HEK293 (cell line): ENCODE results near the gene KEL.

Experiments used
- CTCF ChIA-PET: fragments of 350-600 bp; formaldehyde crosslinking; extraction: SDS; loops from one replicate; lab custom pipeline; 2021; ENCODE audit warnings: antibody characterized with exemption; lab: Yijun Ruan, JAX
- POLR2A ChIA-PET: fragments of 300-600 bp; formaldehyde crosslinking; extraction: SDS; loops from one replicate; lab custom pipeline; 2020; ENCODE audit warnings: antibody characterized with exemption, inconsistent platforms; lab: Yijun Ruan, JAX
- H3K27ac ChIP-seq: fragments of 200-500 bp; sonication (Bioruptor generic); 2 replicates; pipeline ENCODE4 v1.5.1; 2014; ENCODE audit warnings: low read depth, low read length, control low read depth, inconsistent platforms; ENCODE audit errors: extremely low read depth
- H3K36me3 ChIP-seq, 2 experiments: fragments of 200-500 bp in 1 of 2; sonication (Bioruptor generic) in 1 of 2; 1 replicate in 1 of 2; 2 replicates in 1 of 2; pipeline ENCODE4 v1.5.1; 2014 to 2017; ENCODE audit warnings: inconsistent platforms in 2 of 2, low read length in 2 of 2; ENCODE audit not compliant: control insufficient read depth in 2 of 2, insufficient read depth in 1 of 2
- H3K4me1 ChIP-seq: fragments of 200-500 bp; sonication (Bioruptor generic); 2 replicates; pipeline ENCODE4 v1.5.1; 2014; ENCODE audit warnings: mild to moderate bottlenecking, low read length, inconsistent platforms; ENCODE audit not compliant: control insufficient read depth, insufficient read depth
- H3K4me3 ChIP-seq: 2 replicates; pipeline ENCODE4 v1.5.1; 2011; ENCODE audit warnings: low read depth, mild to moderate bottlenecking, control low read depth, low read length, moderate library complexity
- H3K9me3 ChIP-seq: fragments of 200-500 bp; sonication (Bioruptor generic); 2 replicates; pipeline ENCODE4 v1.5.1; 2014; ENCODE audit warnings: low read depth, low read length, inconsistent platforms; ENCODE audit not compliant: control insufficient read depth, insufficient read depth
- GLI4 ChIP-seq: fragments of 450-650 bp; formaldehyde crosslinking; IDR thresholded peaks from 2 replicates; pipeline ENCODE4 v1.5.1; 2016; ENCODE audit warnings: missing biosample characterization, missing genetic modification characterization
- GLIS2 ChIP-seq: fragments of 450-650 bp; formaldehyde crosslinking; IDR thresholded peaks from 2 replicates; pipeline ENCODE4 v1.5.1; 2016; ENCODE audit warnings: missing biosample characterization, missing genetic modification characterization
- KLF17 ChIP-seq: fragments of 450-650 bp; formaldehyde crosslinking; IDR thresholded peaks from 2 replicates; pipeline ENCODE4 v1.5.1; 2016; ENCODE audit warnings: missing biosample characterization, missing genetic modification characterization
- OVOL3 ChIP-seq: fragments of 450-650 bp; formaldehyde crosslinking; IDR thresholded peaks from 2 replicates; pipeline ENCODE4 v1.5.1; 2016; ENCODE audit warnings: missing biosample characterization, missing genetic modification characterization
- SETDB1 ChIP-seq: IDR thresholded peaks from one replicate; pipeline ENCODE4 v1.6.1; 2017; ENCODE audit warnings: mild to moderate bottlenecking, low read length, moderate library complexity, mixed read lengths; ENCODE audit not compliant: insufficient read length
- TRIM28 ChIP-seq: IDR thresholded peaks from 2 replicates; pipeline ENCODE4 v1.6.1; 2011; ENCODE audit warnings: low read length, control low read depth, borderline replicate concordance
- ZBTB11 ChIP-seq: fragments of 450-650 bp; formaldehyde crosslinking; conservative IDR thresholded peaks from 2 replicates; pipeline ENCODE4 v1.5.1; 2016; ENCODE audit warnings: low read depth, missing biosample characterization, missing genetic modification characterization
- ZBTB21 ChIP-seq: fragments of 450-650 bp; formaldehyde crosslinking; IDR thresholded peaks from 2 replicates; pipeline ENCODE4 v1.5.1; 2017; ENCODE audit warnings: missing biosample characterization, missing genetic modification characterization
- ZBTB44 ChIP-seq: fragments of 450-650 bp; IDR thresholded peaks from 2 replicates; pipeline ENCODE4 v1.5.1; 2018; ENCODE audit warnings: missing biosample characterization, mild to moderate bottlenecking, missing genetic modification characterization
- ZBTB49 ChIP-seq: fragments of 450-650 bp; formaldehyde crosslinking; IDR thresholded peaks from 2 replicates; pipeline ENCODE4 v1.5.1; 2016; ENCODE audit warnings: missing biosample characterization, missing genetic modification characterization, low read depth
- ZFP37 ChIP-seq: fragments of 450-650 bp; formaldehyde crosslinking; IDR thresholded peaks from 2 replicates; pipeline ENCODE4 v1.5.1; 2016; ENCODE audit warnings: missing biosample characterization, missing genetic modification characterization
- ZNF211 ChIP-seq: fragments of 450-650 bp; formaldehyde crosslinking; IDR thresholded peaks from 2 replicates; pipeline ENCODE4 v1.5.1; 2016; ENCODE audit warnings: low read depth, missing biosample characterization, missing genetic modification characterization
- ZNF274 ChIP-seq, 2 experiments: fragments of 200-500 bp in 1 of 2; fragments of 450-650 bp in 1 of 2; sonication (Bioruptor generic) in 1 of 2; formaldehyde crosslinking in 1 of 2; IDR thresholded peaks; 2 replicates each; pipeline versions ENCODE4 v1.5.1 to v1.6.1; 2014 to 2016; ENCODE audit warnings: borderline replicate concordance in 1 of 2, inconsistent platforms in 1 of 2, low read length in 1 of 2, missing biosample characterization in 1 of 2, missing genetic modification characterization in 1 of 2
- ZNF335 ChIP-seq: fragments of 450-650 bp; formaldehyde crosslinking; conservative IDR thresholded peaks from 2 replicates; pipeline ENCODE4 v1.5.1; 2016; ENCODE audit warnings: missing biosample characterization, missing genetic modification characterization
- ZNF416 ChIP-seq: fragments of 450-650 bp; formaldehyde crosslinking; IDR thresholded peaks from 2 replicates; pipeline ENCODE4 v1.5.1; 2016; ENCODE audit warnings: missing biosample characterization, missing genetic modification characterization
- ZNF473 ChIP-seq: fragments of 450-650 bp; formaldehyde crosslinking; IDR thresholded peaks from 2 replicates; pipeline ENCODE4 v1.5.1; 2017; ENCODE audit warnings: missing biosample characterization, missing genetic modification characterization
- ZNF48 ChIP-seq: fragments of 450-650 bp; formaldehyde crosslinking; IDR thresholded peaks from 2 replicates; pipeline ENCODE4 v1.5.1; 2016; ENCODE audit warnings: missing biosample characterization, missing genetic modification characterization
- ZNF510 ChIP-seq: fragments of 450-650 bp; formaldehyde crosslinking; IDR thresholded peaks from 2 replicates; pipeline ENCODE4 v1.5.1; 2018; ENCODE audit warnings: mild to moderate bottlenecking, missing genetic modification characterization, missing biosample characterization; ENCODE audit not compliant: insufficient replicate concordance
- ZNF513 ChIP-seq: fragments of 450-650 bp; IDR thresholded peaks from 2 replicates; pipeline ENCODE4 v1.5.1; 2018; ENCODE audit warnings: missing biosample characterization, missing genetic modification characterization
- ZNF548 ChIP-seq: fragments of 450-650 bp; formaldehyde crosslinking; IDR thresholded peaks from 2 replicates; pipeline ENCODE4 v1.5.1; 2016; ENCODE audit warnings: missing biosample characterization, missing genetic modification characterization
- ZNF555 ChIP-seq: fragments of 450-650 bp; formaldehyde crosslinking; conservative IDR thresholded peaks from 2 replicates; pipeline ENCODE4 v1.5.1; 2017; ENCODE audit warnings: missing biosample characterization, mild to moderate bottlenecking, missing genetic modification characterization, inconsistent platforms
- ZNF664 ChIP-seq: fragments of 450-650 bp; formaldehyde crosslinking; IDR thresholded peaks from 2 replicates; pipeline ENCODE4 v1.5.1; 2016; ENCODE audit warnings: missing biosample characterization, missing genetic modification characterization
- ZNF701 ChIP-seq: fragments of 450-650 bp; formaldehyde crosslinking; IDR thresholded peaks from 2 replicates; pipeline ENCODE4 v1.5.1; 2016; ENCODE audit warnings: missing biosample characterization, missing genetic modification characterization
- ZNF707 ChIP-seq: fragments of 450-650 bp; formaldehyde crosslinking; IDR thresholded peaks from 2 replicates; pipeline ENCODE4 v1.5.1; 2016; ENCODE audit warnings: missing biosample characterization, missing genetic modification characterization
- ZNF776 ChIP-seq: fragments of 450-650 bp; formaldehyde crosslinking; IDR thresholded peaks from 2 replicates; pipeline ENCODE4 v1.5.0; 2017; ENCODE audit warnings: missing biosample characterization, missing genetic modification characterization, borderline replicate concordance
- ZSCAN18 ChIP-seq: fragments of 450-650 bp; formaldehyde crosslinking; IDR thresholded peaks from 2 replicates; pipeline ENCODE4 v1.5.1; 2016; ENCODE audit warnings: missing biosample characterization, missing genetic modification characterization

The KEL gene

GRCh38 chr7:142959202-142959601 lies 3.0 kb downstream of the KEL start:
- Histone ChIP-seq H3K4me3 (no peak overlapping the region), H3K4me1 (no peaks in the 10 kb centered on the region), H3K27ac (no peak overlapping the region), H3K36me3 (no peaks in the 10 kb centered on the region), H3K9me3 (no peaks in the 10 kb centered on the region)
- CTCF ChIA-PET = interaction anchor here (0.5 to 0.7 kb wide), 2 partner anchors 19 to 59 kb away, joined by 3 to 4 read pairs; no protein-coding TSS in a partner anchor
- POLR2A ChIA-PET = no interaction called here
- TF ChIP-seq ZBTB44 (tag by site-specific recombination) (no peak), ZFP37 (tag by site-specific recombination) (no peak), ZNF48 (tag by site-specific recombination) (no peak), ZNF473 (tag by site-specific recombination) (no peak), ZNF707 (tag by site-specific recombination) (no peak), ZNF274 (IDR thresholded peaks at IDR 0.05; ENCODE audit: low read length) (no peak), ZNF274 (tag by site-specific recombination; IDR thresholded peaks at IDR 0.05; ENCODE audit: borderline replicate concordance) (no peak), ZNF776 (tag by site-specific recombination) (no peak), ZNF510 (tag by site-specific recombination) (no peak), SETDB1 (no peak), ZBTB11 (no peak), ZNF701 (no peak), ZNF335 (tag by site-specific recombination) (no peak), OVOL3 (tag by site-specific recombination) (no peak), ZNF513 (no peak), GLIS2 (no peak), ZSCAN18 (tag by site-specific recombination) (no peak), ZBTB21 (tag by site-specific recombination) (no peak)
- TF ChIP-seq, all 188 proteins: peak for 0

- H3K4me3 ChIP-seq = no peak overlapping the region
- CTCF ChIA-PET = no interaction called here
- POLR2A ChIA-PET = no interaction called here
- TF ChIP-seq KLF17 (tag by site-specific recombination) (no peak), ZNF555 (tag by site-specific recombination) (no peak), ZNF211 (no peak), GLI4 (tag by site-specific recombination) (no peak), TRIM28 (no peak), ZBTB49 (tag by site-specific recombination) (no peak), ZNF664 (tag by site-specific recombination) (no peak), ZNF548 (no peak), ZNF416 (tag by site-specific recombination) (no peak)
These were observed 4.4 kb downstream of the KEL start for GRCh38 chr7:142957723-142958122.

More at GRCh38 chr7:142957723-142958122, 4.4 kb downstream of the KEL start:
- Histone ChIP-seq H3K4me1 (no peaks in the 10 kb centered on the region), H3K9me3 (no peaks in the 10 kb centered on the region), H3K36me3 (no peaks in the 10 kb centered on the region), H3K27ac (no peak overlapping the region)
